Measurements from ENCODE around the gene NT5C1A.

Gene NT5C1A

DNA sequence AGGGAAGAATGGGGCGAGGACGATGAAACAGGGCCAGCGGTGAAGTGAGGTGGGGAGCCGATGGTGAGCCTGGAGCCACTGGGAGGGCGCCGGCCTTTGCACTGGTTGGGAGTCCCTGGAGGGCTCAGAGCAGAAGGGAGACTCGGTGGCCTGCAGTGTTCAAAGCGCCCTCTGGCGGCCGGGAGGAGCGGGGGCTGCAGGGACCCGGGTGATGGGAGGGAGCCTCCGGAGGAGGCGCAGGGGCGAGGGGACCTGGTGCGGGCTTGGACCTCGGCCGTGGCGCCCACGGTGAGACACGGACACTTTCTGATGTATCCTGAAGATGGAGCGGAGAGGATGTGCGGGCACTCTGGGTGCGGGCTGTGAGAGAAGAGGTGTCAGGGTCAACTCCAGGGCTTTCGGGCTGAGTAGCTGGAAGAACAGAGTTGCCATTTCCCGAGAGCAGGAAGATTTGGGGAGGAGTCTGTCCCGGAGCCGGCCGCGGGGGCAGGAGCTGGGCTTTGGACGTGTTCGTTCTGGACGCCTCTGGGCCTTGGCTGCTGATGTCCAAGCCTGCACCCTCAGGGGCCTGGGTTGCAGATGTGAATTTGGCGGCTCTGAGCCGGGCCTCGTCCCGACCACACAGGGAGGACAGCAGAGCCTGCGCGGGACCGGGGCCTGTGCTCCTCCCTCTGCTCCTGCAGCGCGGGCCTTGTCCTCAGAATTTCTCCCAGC is 62.1 kb downstream of the NT5C1A start:
- TF ChIP-seq, protein P1, sequence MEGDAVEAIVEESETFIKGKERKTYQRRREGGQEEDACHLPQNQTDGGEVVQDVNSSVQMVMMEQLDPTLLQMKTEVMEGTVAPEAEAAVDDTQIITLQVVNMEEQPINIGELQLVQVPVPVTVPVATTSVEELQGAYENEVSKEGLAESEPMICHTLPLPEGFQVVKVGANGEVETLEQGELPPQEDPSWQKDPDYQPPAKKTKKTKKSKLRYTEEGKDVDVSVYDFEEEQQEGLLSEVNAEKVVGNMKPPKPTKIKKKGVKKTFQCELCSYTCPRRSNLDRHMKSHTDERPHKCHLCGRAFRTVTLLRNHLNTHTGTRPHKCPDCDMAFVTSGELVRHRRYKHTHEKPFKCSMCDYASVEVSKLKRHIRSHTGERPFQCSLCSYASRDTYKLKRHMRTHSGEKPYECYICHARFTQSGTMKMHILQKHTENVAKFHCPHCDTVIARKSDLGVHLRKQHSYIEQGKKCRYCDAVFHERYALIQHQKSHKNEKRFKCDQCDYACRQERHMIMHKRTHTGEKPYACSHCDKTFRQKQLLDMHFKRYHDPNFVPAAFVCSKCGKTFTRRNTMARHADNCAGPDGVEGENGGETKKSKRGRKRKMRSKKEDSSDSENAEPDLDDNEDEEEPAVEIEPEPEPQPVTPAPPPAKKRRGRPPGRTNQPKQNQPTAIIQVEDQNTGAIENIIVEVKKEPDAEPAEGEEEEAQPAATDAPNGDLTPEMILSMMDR (IDR thresholded peaks at IDR 0.05) = peak; percentile 62

More for the DNA sequence above, 62.1 kb downstream of the NT5C1A start:
- H3K27me3 ChIP-seq = peaks cover 30% of the 10 kb centered on the region
- H3K36me3 ChIP-seq = no peaks in the 10 kb centered on the region
- no peak overlapping the region for H3K27ac ChIP-seq
- no peaks in the 10 kb centered on the region for H3K9me3 ChIP-seq
- H3K4me1 ChIP-seq (ENCODE audit: control insufficient read depth in 1 of 2, insufficient read depth in 1 of 2, low read depth in 1 of 2, low read length in 1 of 2) = peaks cover 0 to 5% of the 10 kb centered on the region in 2 experiments
- no peak overlapping the region for H3K4me3 ChIP-seq (ENCODE audit: low read depth in 1 of 2, low read length in 1 of 2)
